PC-9 (cell line): ENCODE data around the gene DISC1.

Experiments
- CTCF ChIP-seq: fragments of 200-600 bp; sonication (generic); conservative IDR thresholded peaks from 2 replicates; pipeline ENCODE4 v1.6.1; 2017; ENCODE audit warnings: mixed run types, antibody characterized with exemption, mild to moderate bottlenecking, moderate library complexity
- EZH2 ChIP-seq: fragments of 200-600 bp; sonication (generic); IDR thresholded peaks from 2 replicates; pipeline ENCODE4 v1.8.0; 2017; ENCODE audit warnings: antibody characterized with exemption, low read depth

DNA sequence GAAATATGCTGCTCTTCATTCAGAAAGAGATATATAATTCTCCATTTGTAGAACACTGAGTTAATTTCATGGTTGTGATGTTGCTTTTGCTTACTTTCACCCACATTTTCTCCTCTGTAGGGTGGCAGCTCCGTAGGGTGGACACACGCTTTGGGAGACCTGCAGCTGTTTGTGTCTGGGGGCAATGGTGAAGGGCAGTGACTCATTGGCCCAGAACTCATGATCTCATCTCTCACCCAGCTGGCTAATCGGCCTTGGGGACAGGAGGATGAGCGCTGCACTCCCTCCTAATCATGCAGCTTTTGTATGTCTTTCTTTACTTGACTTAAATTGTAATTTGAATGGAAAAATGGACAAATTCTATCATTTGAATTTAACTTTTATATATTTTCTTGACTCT is 9.6 kb downstream of the DISC1 start:
- TF ChIP-seq CTCF: no peak
- no peak for TF ChIP-seq EZH2
